CD14-positive monocyte (primary cell): ENCODE data around the gene BTBD1. TPM values are rescaled to one million over a fixed set of nuclear protein-coding genes. Genes with fewer than 3 reads are reported as not detected.

Experiments
- DNase-seq, 3 donors: peaks; one replicate each; pipeline ENCODE4 v3.0.0-alpha.2; 2011 to 2022
- H2AFZ ChIP-seq: 2 replicates; pipeline ENCODE4 v1.6.0; 2012; ENCODE audit warnings: mild to moderate bottlenecking, low read depth, low read length, inconsistent platforms; ENCODE audit not compliant: insufficient read depth, poor library complexity, severe bottlenecking
- H3K27ac ChIP-seq, 2 donors: 1 replicate in 1 of 2; 2 replicates in 1 of 2; pipeline ENCODE4 v1.5.1; 2012 to 2013; ENCODE audit warnings: low read length in 2 of 2, control low read depth in 1 of 2, inconsistent platforms in 1 of 2, low read depth in 1 of 2, mild to moderate bottlenecking in 1 of 2
- H3K27me3 ChIP-seq, 2 donors: one replicate each; pipeline versions ENCODE4 v1.6.0 to v1.6.1; 2011 to 2013; ENCODE audit warnings: low read length in 2 of 2; ENCODE audit not compliant: control insufficient read depth in 2 of 2, insufficient read depth in 2 of 2
- H3K36me3 ChIP-seq, 2 donors: replicated peaks in 1 of 2; 1 replicate in 1 of 2; 2 replicates in 1 of 2; pipeline versions ENCODE4 v1.5.1 to v1.6.1; 2012 to 2013; ENCODE audit warnings: low read length in 2 of 2, control low read depth in 1 of 2, inconsistent platforms in 1 of 2, mild to moderate bottlenecking in 1 of 2; ENCODE audit not compliant: insufficient read depth in 2 of 2, control insufficient read depth in 1 of 2
- H3K4me1 ChIP-seq, 2 donors: 1 replicate in 1 of 2; 2 replicates in 1 of 2; pipeline versions ENCODE4 v1.5.1 to v1.6.1; 2012 to 2013; ENCODE audit warnings: low read length in 2 of 2, control low read depth in 1 of 2, inconsistent platforms in 1 of 2, mild to moderate bottlenecking in 1 of 2, moderate library complexity in 1 of 2; ENCODE audit not compliant: insufficient read depth in 2 of 2, control insufficient read depth in 1 of 2
- H3K4me2 ChIP-seq: replicated peaks from 2 replicates; pipeline ENCODE3; 2012; ENCODE audit warnings: low read length, moderate library complexity, mild to moderate bottlenecking; ENCODE audit not compliant: poor library complexity, severe bottlenecking; ENCODE audit errors: extremely low read depth
- H3K4me3 ChIP-seq, 3 experiments: fragments of 200-600 bp in 1 of 3; sonication (generic) in 1 of 3; replicated peaks in 1 of 3; 1 replicate in 2 of 3; 2 replicates in 1 of 3; pipeline ENCODE4 v1.5.1; 2011 to 2013; ENCODE audit warnings: low read length in 3 of 3, mild to moderate bottlenecking in 3 of 3, control low read depth in 2 of 3, low read depth in 2 of 3, inconsistent platforms in 1 of 3, moderate library complexity in 1 of 3
- H3K79me2 ChIP-seq: 2 replicates; pipeline ENCODE4 v1.6.0; 2012; ENCODE audit warnings: mild to moderate bottlenecking, control low read depth, inconsistent platforms, low read length, moderate library complexity; ENCODE audit not compliant: insufficient read depth
- H3K9ac ChIP-seq: 2 replicates; pipeline ENCODE4 v1.6.0; 2017; ENCODE audit warnings: low read length, mild to moderate bottlenecking; ENCODE audit not compliant: insufficient read depth, poor library complexity, severe bottlenecking
- H3K9me3 ChIP-seq, 2 donors: replicated peaks in 1 of 2; 1 replicate in 1 of 2; 2 replicates in 1 of 2; pipeline versions ENCODE4 v1.5.1 to v1.6.1; 2012 to 2013; ENCODE audit warnings: low read length in 2 of 2, control low read depth in 1 of 2; ENCODE audit not compliant: control insufficient read depth in 1 of 2, insufficient read depth in 1 of 2
- H4K20me1 ChIP-seq: 2 replicates; pipeline ENCODE4 v1.6.0; 2012; ENCODE audit warnings: mild to moderate bottlenecking, low read length, control low read depth, moderate library complexity; ENCODE audit not compliant: insufficient read depth
- H3K27ac Mint-ChIP-seq, 7 donors: one replicate each; pipeline ENCODE4 v1.8.0; 2020; ENCODE audit warnings: mild to moderate bottlenecking in 7 of 7, mixed read lengths in 7 of 7, moderate library complexity in 6 of 7, inconsistent platforms in 2 of 7
- H3K27me3 Mint-ChIP-seq, 3 donors: one replicate each; pipeline ENCODE4 v1.8.0; 2021 to 2022; ENCODE audit warnings: low read depth in 3 of 3, mild to moderate bottlenecking in 3 of 3, mixed read lengths in 3 of 3, moderate library complexity in 3 of 3, inconsistent platforms in 1 of 3
- H3K36me3 Mint-ChIP-seq, 2 donors: one replicate each; pipeline ENCODE4 v1.8.0; 2020; ENCODE audit warnings: mixed read lengths in 2 of 2, inconsistent platforms in 1 of 2, mild to moderate bottlenecking in 1 of 2
- H3K4me1 Mint-ChIP-seq: one replicate; pipeline ENCODE4 v1.8.0; 2020; ENCODE audit warnings: mild to moderate bottlenecking, mixed read lengths
- H3K4me3 Mint-ChIP-seq, 2 donors: one replicate each; pipeline ENCODE4 v1.8.0; 2020; ENCODE audit warnings: mild to moderate bottlenecking in 2 of 2, mixed read lengths in 2 of 2, moderate library complexity in 1 of 2
- H3K9me3 Mint-ChIP-seq, 7 donors: one replicate each; pipeline ENCODE4 v1.8.0; 2020 to 2022; ENCODE audit warnings: mixed read lengths in 7 of 7, mild to moderate bottlenecking in 6 of 7, moderate library complexity in 6 of 7, inconsistent platforms in 2 of 7
- CTCF ChIP-seq: fragments of 200-600 bp; IDR thresholded peaks from one replicate; pipeline ENCODE4 v1.8.0; 2022; ENCODE audit warnings: antibody characterized with exemption, mild to moderate bottlenecking
- WGBS: methylation state at CpG from one replicate; pipeline ENCODE4 v1.1.5; 2013; ENCODE audit warnings: missing lambda C conversion rate; ENCODE audit not compliant: insufficient coverage; 5-methylcytosine and 5-hydroxymethylcytosine counted together
- intact Hi-C, 2 donors: fragments of 100-400 bp; cut with micrococcal nuclease; formaldehyde crosslinking; loops; one replicate each; pipeline versions ENCODE4 v1.15.0 to v1.15.1; 2023
- polyA plus RNA-seq, 3 donors: library from polyadenylated mRNA; depleted of rRNA in 1 of 3; unstranded in 2 of 3; stranded (reverse) in 1 of 3; fragments of 300-500 nt in 2 of 3; fragments of >200 nt in 1 of 3; fragmentation: Illumina TruSeq in 2 of 3; gene quantifications; 1 replicate in 2 of 3; 2 replicates in 1 of 3; pipeline ENCODE4 v1.2.3, GENCODE V29; 2012 to 2021

Gene BTBD1
- polyA plus RNA-seq, 3 donors, result 18.0 to 48.8 (median 37.2) TPM

GRCh38 chr15:82972990-82973389, 94.1 kb downstream of the BTBD1 start:
- Histone ChIP-seq H2AFZ (no peak overlapping the region), H3K4me3 (no peak overlapping the region), H3K4me2 (no peak overlapping the region), H3K36me3 (no peaks in the 10 kb centered on the region), H4K20me1 (no peaks in the 10 kb centered on the region), H3K79me2 (no peaks in the 10 kb centered on the region), H3K27ac (no peak overlapping the region), H3K9me3 (no peaks in the 10 kb centered on the region), H3K4me1 (peaks cover 4 to 6% of the 10 kb centered on the region in 2 donors), H3K27me3 (no peaks in the 10 kb centered on the region), H3K9ac (no peak overlapping the region)
- Mint-ChIP-seq H3K4me3 (no peak overlapping the region), H3K27ac (no peak overlapping the region), H3K36me3 (peaks cover 0 to 4% of the 10 kb centered on the region in 2 donors), H3K9me3 (no peaks in the 10 kb centered on the region), H3K4me1 (peaks cover 13% of the 10 kb centered on the region), H3K27me3 (peaks cover 0 to 3% (median 2%) of the 10 kb centered on the region in 3 donors)
- WGBS, result no CpG with 5 or more reads among the region's 1 CpG
- no peak for TF ChIP-seq CTCF
- intact Hi-C loops, result no loop called here
- no peak for DNase-seq

- DNase-seq, result no peak
- Histone ChIP-seq H3K4me3 (no peak overlapping the region), H3K79me2 (no peaks in the 10 kb centered on the region), H3K27ac (no peak overlapping the region), H3K27me3 (no peaks in the 10 kb centered on the region), H3K9ac (no peak overlapping the region), H2AFZ (no peak overlapping the region), H3K4me2 (no peak overlapping the region), H3K4me1 (peaks cover 5 to 7% of the 10 kb centered on the region in 2 donors), H3K9me3 (no peaks in the 10 kb centered on the region), H3K36me3 (no peaks in the 10 kb centered on the region), H4K20me1 (no peaks in the 10 kb centered on the region)
- no peak overlapping the region for H3K27ac Mint-ChIP-seq
- H3K4me3 Mint-ChIP-seq, result no peak overlapping the region
- intact Hi-C loops, result no loop called here
- no peaks in the 10 kb centered on the region for H3K9me3 Mint-ChIP-seq
- WGBS, result no CpG with 5 or more reads among the region's 2 CpGs
- peaks cover 0 to 3% (median 0%) of the 10 kb centered on the region in 3 donors for H3K27me3 Mint-ChIP-seq
- no peak for TF ChIP-seq CTCF
- H3K4me1 Mint-ChIP-seq, result peaks cover 21% of the 10 kb centered on the region
- H3K36me3 Mint-ChIP-seq, result peaks cover 0 to 4% of the 10 kb centered on the region in 2 donors
These were observed 95.7 kb downstream of the BTBD1 start for GRCh38 chr15:82971218-82971984.
